NCI-H2081 (cell line): Measurements from ENCODE around the gene RTKN2.
"Not testable (repeated sequence)": the region's sequence is repeated elsewhere in the genome, so short reads cannot be mapped to it uniquely, and the experiment has no call there.

Experiments used
- DNase-seq, 2 experiments: peaks; one replicate each; lab custom pipeline; 2025; lab: John Stamatoyannopoulos, UW

Gene RTKN2

GRCh38 chr10:62259998-62260397, 8.6 kb downstream of the RTKN2 start:
- no peak for DNase-seq

DNA sequence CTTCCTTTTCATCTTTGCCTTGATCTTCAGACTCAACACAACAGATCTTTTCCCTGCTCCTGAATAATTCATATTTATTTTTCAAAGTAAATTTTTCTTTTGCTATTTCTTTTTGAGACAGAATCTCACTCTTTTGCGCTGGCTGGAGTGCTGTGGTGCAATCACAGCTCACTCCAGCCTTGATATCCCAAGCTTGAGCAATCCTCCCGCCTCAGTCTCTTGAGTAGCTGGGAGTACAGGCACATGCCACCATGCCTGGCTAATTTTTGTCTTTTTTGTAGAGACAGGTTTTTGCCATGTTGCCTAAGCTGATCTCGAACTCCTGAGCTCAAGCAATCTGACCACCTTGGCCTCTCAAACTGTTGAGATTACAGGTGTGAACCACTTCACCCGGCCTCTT, 9.2 kb downstream of the RTKN2 start:
- no peak for DNase-seq

GRCh38 chr10:62258926-62259325, 9.7 kb downstream of the RTKN2 start:
- no peak for DNase-seq

- no peak for DNase-seq
Observed at GRCh38 chr10:62253704-62254103, 14.9 kb downstream of the RTKN2 start.

DNA sequence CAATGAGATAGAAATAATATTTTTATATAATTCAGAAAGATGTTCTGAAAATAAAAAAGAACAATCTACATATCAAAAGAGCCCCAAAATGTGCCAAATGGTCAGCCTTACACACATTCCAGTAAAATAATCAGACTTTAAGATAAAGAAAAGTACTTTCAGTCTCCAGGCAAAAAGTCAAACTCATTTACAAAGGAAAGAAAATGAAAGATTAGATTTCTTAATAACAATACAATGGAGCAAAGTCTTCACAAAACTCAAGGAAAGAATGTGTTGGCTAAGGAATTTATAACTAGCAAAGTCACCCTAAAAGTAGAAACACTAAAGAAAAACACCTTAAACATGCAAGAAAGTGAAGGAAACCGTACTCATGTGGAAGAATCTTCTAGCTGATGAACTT, 16.6 kb downstream of the RTKN2 start:
- DNase-seq = no peak

GRCh38 chr10:62250594-62251198, 17.9 kb downstream of the RTKN2 start:
- no peak for DNase-seq

DNA sequence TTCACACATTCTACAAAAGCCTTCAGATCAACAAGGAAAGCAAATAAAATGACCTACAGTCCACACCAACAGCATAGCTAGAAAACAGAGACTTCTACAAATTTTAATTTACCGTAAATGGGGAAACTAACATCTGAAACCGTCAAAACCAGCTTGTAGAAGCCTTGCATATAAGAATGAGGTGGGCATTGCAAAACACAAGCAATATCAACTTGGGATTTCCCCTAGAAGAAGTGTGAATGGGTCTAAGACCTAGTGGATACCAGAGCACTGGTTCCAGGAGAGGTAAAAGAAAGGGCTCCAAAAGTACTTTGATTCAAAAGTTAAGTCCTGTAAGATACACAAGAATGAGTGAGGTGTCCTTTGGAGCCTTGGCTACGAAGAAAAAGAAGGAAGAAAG, 18.7 kb downstream of the RTKN2 start:
- no peak for DNase-seq

GRCh38 chr10:62248465-62248864, 20.2 kb downstream of the RTKN2 start:
- no peak for DNase-seq

- peak; percentile 38 to 77 for DNase-seq
Observed at GRCh38 chr10:62244785-62245467, 23.7 kb downstream of the RTKN2 start.

- DNase-seq = no peak
Observed at GRCh38 chr10:62244088-62244487, 24.6 kb downstream of the RTKN2 start.

GRCh38 chr10:62243647-62243997, 25.0 kb downstream of the RTKN2 start:
- no peak for DNase-seq

GRCh38 chr10:62242965-62243646, 25.5 kb downstream of the RTKN2 start:
- DNase-seq = not testable (repeated sequence)

DNA sequence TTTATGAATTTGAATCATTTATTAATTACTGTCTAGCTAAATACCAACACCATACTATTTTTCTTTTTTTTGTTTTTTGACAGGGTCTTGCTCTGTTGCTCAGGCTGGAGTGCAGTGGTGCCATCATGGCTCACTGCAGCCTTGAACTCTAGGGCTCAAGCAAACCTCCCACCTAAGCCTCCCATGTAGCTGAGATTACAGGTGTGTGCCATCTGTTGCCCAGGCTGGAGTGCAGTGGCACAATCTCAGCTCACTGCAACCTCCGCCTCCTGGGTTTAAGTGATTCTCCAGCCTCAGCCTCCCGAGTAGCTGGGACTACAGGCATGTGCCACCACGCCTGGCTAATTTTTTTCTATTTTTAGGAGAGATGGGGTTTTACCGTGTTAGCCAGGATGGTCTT, 27.1 kb downstream of the RTKN2 start:
- not testable (repeated sequence) for DNase-seq

GRCh38 chr10:62239994-62240393, 28.6 kb downstream of the RTKN2 start:
- DNase-seq = no peak

DNA sequence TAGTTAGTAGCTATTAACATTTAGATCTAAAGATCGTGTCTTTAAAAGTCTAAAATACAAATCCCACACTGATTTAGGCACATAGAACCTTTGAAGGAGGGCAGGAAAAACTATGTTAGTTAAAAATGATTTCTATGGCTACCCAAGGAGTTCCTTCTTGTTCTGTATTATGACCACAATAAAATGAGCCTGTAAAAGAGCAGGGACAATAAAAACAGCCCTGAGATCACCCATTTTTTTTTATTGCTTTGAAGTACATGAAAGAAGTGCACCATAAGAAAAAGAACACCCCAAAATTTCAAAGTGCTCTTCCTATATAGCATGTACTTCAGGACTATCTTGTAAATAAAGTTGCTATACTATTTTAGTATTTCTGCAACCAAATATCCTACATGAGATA, 29.8 kb downstream of the RTKN2 start:
- DNase-seq = no peak

DNA sequence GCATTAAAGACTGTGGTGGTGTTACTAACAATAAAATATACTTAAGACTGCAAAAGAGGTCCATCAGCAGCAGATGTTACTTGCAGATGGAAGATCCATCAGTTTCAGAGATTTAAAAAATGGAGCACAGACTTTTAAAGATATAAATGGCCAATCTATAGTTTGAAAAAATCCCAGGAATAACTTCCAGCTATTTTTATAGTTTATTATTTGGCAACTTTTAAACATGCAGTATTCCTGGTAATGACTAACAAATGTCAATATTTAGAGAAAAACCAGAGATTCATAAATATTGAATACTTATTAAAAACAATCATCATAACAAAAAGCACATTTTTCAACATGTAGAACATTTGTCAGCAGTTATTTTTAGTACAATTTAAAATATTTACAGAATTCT, 30.7 kb downstream of the RTKN2 start:
- no peak for DNase-seq

DNA sequence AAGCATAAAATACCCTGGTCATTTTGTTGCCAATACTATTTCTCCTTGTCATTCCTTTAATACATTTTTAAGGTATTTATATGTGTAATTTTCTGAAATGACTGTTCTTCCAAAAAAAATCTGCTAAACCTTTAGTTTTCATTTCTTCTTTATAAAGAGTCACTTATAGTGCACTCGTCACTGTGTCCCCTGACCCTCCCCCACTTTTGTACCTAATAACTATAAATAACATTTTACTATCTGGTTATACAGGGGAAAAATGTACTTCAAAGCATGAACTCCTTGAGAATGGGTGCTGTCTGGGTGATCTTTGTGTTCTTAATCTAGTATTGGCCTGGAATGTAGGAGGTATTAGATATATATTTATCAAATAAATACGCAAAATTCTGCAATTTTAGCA, 31.1 kb downstream of the RTKN2 start:
- DNase-seq = no peak

DNA sequence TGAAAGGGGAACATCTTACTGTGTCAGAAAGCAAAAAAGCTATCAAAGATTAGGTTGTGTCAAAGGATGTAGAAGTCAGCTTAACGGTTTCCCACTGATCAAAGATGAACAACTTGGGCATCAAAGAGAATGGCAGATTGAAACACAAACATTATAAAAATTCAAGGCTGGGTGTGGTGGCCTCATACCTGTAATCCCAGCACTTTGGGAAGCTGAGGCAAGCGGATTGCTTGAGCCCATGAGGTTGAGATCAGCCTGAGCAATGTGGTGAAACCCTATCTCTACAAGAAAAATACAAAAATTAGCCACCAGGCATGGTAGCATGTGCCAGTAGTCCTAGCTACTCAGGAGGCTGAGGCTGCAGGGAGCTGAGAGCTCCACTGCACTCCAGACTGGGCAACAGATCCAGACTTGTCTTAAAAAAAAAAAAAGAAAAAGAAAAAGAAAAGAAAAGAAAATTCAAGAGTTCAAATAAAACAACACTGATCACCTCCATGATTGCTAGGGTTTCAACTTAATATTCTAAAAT, 34.5 kb downstream of the RTKN2 start:
- DNase-seq = no peak

- DNase-seq = no peak
Observed at GRCh38 chr10:62233356-62234076, 35.1 kb downstream of the RTKN2 start.

GRCh38 chr10:62231805-62232204, 36.8 kb downstream of the RTKN2 start:
- DNase-seq = no peak

GRCh38 chr10:62231371-62231770, 37.3 kb downstream of the RTKN2 start:
- DNase-seq = no peak

GRCh38 chr10:62230344-62231121, 38.1 kb downstream of the RTKN2 start:
- no peak for DNase-seq
